Cerebellar cortex (tissue), 1 donor: ENCODE measurements around the gene TMEM33.
A peak's percentile ranks its signal among the peaks of the same experiment; 100 is the strongest.

Experiments used
- DNase-seq: peaks from one replicate; pipeline ENCODE4 v3.0.0-alpha.2; 2015; ENCODE audit warnings: low spot score

The TMEM33 gene

GRCh38 chr4:41939016-41939626 lies 3.9 kb downstream of the TMEM33 start:
- no peak for DNase-seq

- DNase-seq = no peak
Observed at GRCh38 chr4:41940834-41941233, 5.6 kb downstream of the TMEM33 start.

- DNase-seq = no peak
Observed at GRCh38 chr4:41943506-41943905, 8.3 kb downstream of the TMEM33 start.

GRCh38 chr4:41944089-41944488 lies 8.9 kb downstream of the TMEM33 start:
- no peak for DNase-seq

GRCh38 chr4:41949531-41949930 lies 14.3 kb downstream of the TMEM33 start:
- DNase-seq = no peak

GRCh38 chr4:41957634-41958033 lies 22.4 kb downstream of the TMEM33 start:
- DNase-seq = peak; percentile 14

GRCh38 chr4:41963105-41963504 lies 27.9 kb downstream of the TMEM33 start:
- peak; percentile 9 for DNase-seq

- no peak for DNase-seq
Observed at GRCh38 chr4:41964401-41964800, 29.2 kb downstream of the TMEM33 start.

GRCh38 chr4:41967392-41967791 lies 32.2 kb downstream of the TMEM33 start:
- no peak for DNase-seq

- no peak for DNase-seq
Observed at GRCh38 chr4:41969671-41970070, 34.4 kb downstream of the TMEM33 start.

GRCh38 chr4:41975341-41975740 lies 40.1 kb downstream of the TMEM33 start:
- no peak for DNase-seq

- DNase-seq = no peak
Observed at GRCh38 chr4:41976775-41977516, 41.7 kb downstream of the TMEM33 start.

- DNase-seq = no peak
Observed at GRCh38 chr4:41977709-41978108, 42.5 kb downstream of the TMEM33 start.

GRCh38 chr4:41981456-41981855 lies 46.2 kb downstream of the TMEM33 start, which contains the start of gene DCAF4L1:
Gene DCAF4L1 (plus strand): TSS chr4:41981756. CDS start chr4:41981793, 37 bp downstream.
- no peak for DNase-seq

GRCh38 chr4:41982716-41983115 lies 47.5 kb downstream of the TMEM33 start:
- no peak for DNase-seq

GRCh38 chr4:41985151-41985550 lies 49.9 kb downstream of the TMEM33 start:
- DNase-seq = no peak

GRCh38 chr4:41989994-41990364 lies 54.8 kb downstream of the TMEM33 start:
- DNase-seq = no peak

- DNase-seq = peak; percentile 98
Observed at GRCh38 chr4:41990365-41991111, 55.3 kb downstream of the TMEM33 start, which contains the start of gene SLC30A9. Gene SLC30A9 (plus strand): TSS chr4:41990530. CDS start chr4:41990652, 122 bp downstream.

GRCh38 chr4:41991916-41992767 lies 56.9 kb downstream of the TMEM33 start:
- no peak for DNase-seq

- no peak for DNase-seq
Observed at GRCh38 chr4:41992967-41993857, 58.0 kb downstream of the TMEM33 start.

- DNase-seq = no peak
Observed at GRCh38 chr4:41994461-41994985, 59.3 kb downstream of the TMEM33 start.
